ENCODE data around the gene TRIAP1. TPM values are rescaled to one million over a fixed set of nuclear protein-coding genes. Genes with fewer than 3 reads are reported as not detected.

TRIAP1 gene
- total RNA-seq, 1 experiment from 2014 or later = 34.5 TPM

- no peaks in the 10 kb centered on the region for H3K9me3 ChIP-seq
- no peaks in the 10 kb centered on the region for H3K4me1 Mint-ChIP-seq (ENCODE audit: low read depth, unreplicated experiment)
- ChIA-PET CTCF (interaction anchor here (0.6 to 1.5 kb wide), 7 partner anchors 15 to 496 kb away, joined by 3 to 10 read pairs (median 6); no protein-coding TSS in a partner anchor), POLR2A (interaction anchor here (0.5 to 0.9 kb wide), 6 partner anchors 8 to 237 kb away, joined by 3 to 6 read pairs (median 3); partner anchors contain the start of gene RPLP0)
- no peaks in the 10 kb centered on the region for H3K36me3 ChIP-seq (ENCODE audit: control insufficient read depth, insufficient read depth, low read length)
- peak within 1 kb of the TSS; percentile 46 for H3K4me3 ChIP-seq (ENCODE audit: low read depth, low read length)
- intact Hi-C loops (cut with micrococcal nuclease; ENCODE audit: unreplicated experiment) = loop anchor here (2.0 kb wide), 2 partner anchors 113 to 143 kb away; partner anchors contain the start of gene POP5
- no peaks in the 10 kb centered on the region for H3K9me3 Mint-ChIP-seq (ENCODE audit: unreplicated experiment)
- TF ChIP-seq CTCF (IDR thresholded peaks at IDR 0.05; ENCODE audit: insufficient read depth in 1 of 2, low read depth in 1 of 2, low read length in 1 of 2, severe bottlenecking in 1 of 2, unreplicated experiment in 1 of 2) = no peak
- DNase-seq = peak; percentile 97 to 99
- H3K36me3 Mint-ChIP-seq (ENCODE audit: insufficient read depth, unreplicated experiment) = peaks cover 28% of the 10 kb centered on the region
- peak within 1 kb of the TSS; percentile 90 for H3K4me3 Mint-ChIP-seq (ENCODE audit: unreplicated experiment)
- BruUV-seq (replicated peaks) = no TSS peak
- H3K4me1 ChIP-seq = no peaks in the 10 kb centered on the region
- no peaks in the 10 kb centered on the region for H3K27me3 ChIP-seq (replicated peaks; ENCODE audit: control insufficient read depth, insufficient read depth, low read length)
- no peaks in the 10 kb centered on the region for H3K27me3 Mint-ChIP-seq (ENCODE audit: insufficient read depth, unreplicated experiment)
- peak within 1 kb of the TSS; percentile 70 for H3K27ac Mint-ChIP-seq (ENCODE audit: unreplicated experiment)
Observed at GRCh38 chr12:120437735-120438494, 8.3 kb downstream of the TRIAP1 start, which contains the start of gene COX6A1. Gene COX6A1, plus strand, starts transcription at chr12:120438113. Its CDS starts 14 bp downstream, at chr12:120438127.

DNA sequence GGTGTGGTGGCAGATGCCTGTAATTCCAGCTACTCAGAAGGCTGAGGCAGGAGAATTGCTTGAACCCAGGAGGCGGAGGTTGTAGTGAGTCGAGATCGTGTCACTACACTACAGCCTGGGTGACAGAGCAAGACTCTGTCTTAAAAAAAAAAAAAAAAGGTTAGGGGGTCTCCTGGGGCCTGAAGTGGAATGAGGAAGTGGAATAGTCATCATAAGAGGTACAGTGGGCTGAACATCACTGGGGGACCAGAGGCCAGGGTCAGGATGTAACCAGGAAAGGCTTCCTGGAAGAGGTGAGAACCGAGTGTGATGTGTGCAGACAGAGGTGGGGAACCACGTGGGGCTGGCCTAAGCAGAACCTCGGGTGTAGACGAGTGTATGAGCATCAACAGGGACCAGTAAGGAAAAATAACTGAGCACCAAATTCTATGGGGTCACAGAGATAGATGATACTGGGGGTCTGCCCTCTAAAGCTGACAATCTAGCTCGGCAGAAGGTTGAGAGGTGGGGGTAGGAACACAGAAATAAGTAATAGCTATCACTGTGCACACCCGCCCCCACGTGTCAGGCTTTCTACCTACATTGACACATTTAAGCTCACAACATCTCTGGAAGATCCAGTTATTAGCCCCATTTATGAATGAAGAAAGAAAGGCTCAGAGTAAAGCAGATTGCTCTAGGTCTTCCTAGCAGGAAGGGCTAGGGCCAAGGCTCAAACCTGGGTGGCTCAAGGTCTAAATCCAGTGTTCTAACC, 13.2 kb downstream of the TRIAP1 start:
- no peaks in the 10 kb centered on the region for H3K9me3 Mint-ChIP-seq (ENCODE audit: unreplicated experiment)
- H3K27me3 Mint-ChIP-seq (ENCODE audit: insufficient read depth, unreplicated experiment) = no peaks in the 10 kb centered on the region
- Histone ChIP-seq H3K36me3 (ENCODE audit: control insufficient read depth, insufficient read depth, low read length) (no peaks in the 10 kb centered on the region), H3K4me3 (ENCODE audit: low read depth, low read length) (no peak overlapping the region), H3K4me1 (no peaks in the 10 kb centered on the region), H3K9me3 (no peaks in the 10 kb centered on the region), H3K27me3 (replicated peaks; ENCODE audit: control insufficient read depth, insufficient read depth, low read length) (no peaks in the 10 kb centered on the region)
- DNase-seq = no peak
- ChIA-PET POLR2A (no interaction called here), CTCF (interaction anchor here (0.8 to 1.1 kb wide), 4 partner anchors 9 to 109 kb away, joined by 3 to 7 read pairs (median 4); no protein-coding TSS in a partner anchor)
- TF ChIP-seq CTCF (IDR thresholded peaks at IDR 0.05; ENCODE audit: insufficient read depth in 1 of 2, low read depth in 1 of 2, low read length in 1 of 2, severe bottlenecking in 1 of 2, unreplicated experiment in 1 of 2) = no peak
- H3K4me1 Mint-ChIP-seq (ENCODE audit: low read depth, unreplicated experiment) = no peaks in the 10 kb centered on the region
- H3K27ac Mint-ChIP-seq (ENCODE audit: unreplicated experiment) = no peak overlapping the region
- no peak overlapping the region for H3K4me3 Mint-ChIP-seq (ENCODE audit: unreplicated experiment)
- no TSS peak for BruUV-seq (replicated peaks)
- H3K36me3 Mint-ChIP-seq (ENCODE audit: insufficient read depth, unreplicated experiment) = peaks cover 17% of the 10 kb centered on the region
- intact Hi-C loops (cut with micrococcal nuclease; ENCODE audit: unreplicated experiment) = no loop called here

GRCh38 chr12:120429368-120429767, 16.8 kb downstream of the TRIAP1 start:
- H3K4me3 Mint-ChIP-seq (ENCODE audit: unreplicated experiment) = no peak overlapping the region
- H3K9me3 ChIP-seq = no peaks in the 10 kb centered on the region
- ChIA-PET CTCF (interaction anchor here (0.5 to 1.8 kb wide), 4 partner anchors 24 to 73 kb away, joined by 3 to 7 read pairs (median 4); no protein-coding TSS in a partner anchor), POLR2A (no interaction called here)
- TF ChIP-seq CTCF (IDR thresholded peaks at IDR 0.05; ENCODE audit: insufficient read depth in 1 of 2, low read depth in 1 of 2, low read length in 1 of 2, severe bottlenecking in 1 of 2, unreplicated experiment in 1 of 2) = no peak
- no peak overlapping the region for H3K27ac Mint-ChIP-seq (ENCODE audit: unreplicated experiment)
- H3K4me1 Mint-ChIP-seq (ENCODE audit: low read depth, unreplicated experiment) = no peaks in the 10 kb centered on the region
- H3K4me1 ChIP-seq = no peaks in the 10 kb centered on the region
- no peaks in the 10 kb centered on the region for H3K36me3 ChIP-seq (ENCODE audit: control insufficient read depth, insufficient read depth, low read length)
- H3K36me3 Mint-ChIP-seq (ENCODE audit: insufficient read depth, unreplicated experiment) = peaks cover 9% of the 10 kb centered on the region
- DNase-seq = no peak
- H3K4me3 ChIP-seq (ENCODE audit: low read depth, low read length) = no peak overlapping the region
- H3K9me3 Mint-ChIP-seq (ENCODE audit: unreplicated experiment) = no peaks in the 10 kb centered on the region
- BruUV-seq (replicated peaks) = no TSS peak
- no peaks in the 10 kb centered on the region for H3K27me3 ChIP-seq (replicated peaks; ENCODE audit: control insufficient read depth, insufficient read depth, low read length)
- H3K27me3 Mint-ChIP-seq (ENCODE audit: insufficient read depth, unreplicated experiment) = no peaks in the 10 kb centered on the region
- intact Hi-C loops (cut with micrococcal nuclease; ENCODE audit: unreplicated experiment) = no loop called here

All from Caco-2 (cell line).